ENCODE data around the gene IL12RB1. TPM values are rescaled to one million over a fixed set of nuclear protein-coding genes. Genes with fewer than 3 reads are reported as not detected.

Gene IL12RB1
- total and polyA plus RNA-seq, 2 donors (not counting 3 experiments of a cell fraction or from before 2014, with no cell fraction given), result not detected

DNA sequence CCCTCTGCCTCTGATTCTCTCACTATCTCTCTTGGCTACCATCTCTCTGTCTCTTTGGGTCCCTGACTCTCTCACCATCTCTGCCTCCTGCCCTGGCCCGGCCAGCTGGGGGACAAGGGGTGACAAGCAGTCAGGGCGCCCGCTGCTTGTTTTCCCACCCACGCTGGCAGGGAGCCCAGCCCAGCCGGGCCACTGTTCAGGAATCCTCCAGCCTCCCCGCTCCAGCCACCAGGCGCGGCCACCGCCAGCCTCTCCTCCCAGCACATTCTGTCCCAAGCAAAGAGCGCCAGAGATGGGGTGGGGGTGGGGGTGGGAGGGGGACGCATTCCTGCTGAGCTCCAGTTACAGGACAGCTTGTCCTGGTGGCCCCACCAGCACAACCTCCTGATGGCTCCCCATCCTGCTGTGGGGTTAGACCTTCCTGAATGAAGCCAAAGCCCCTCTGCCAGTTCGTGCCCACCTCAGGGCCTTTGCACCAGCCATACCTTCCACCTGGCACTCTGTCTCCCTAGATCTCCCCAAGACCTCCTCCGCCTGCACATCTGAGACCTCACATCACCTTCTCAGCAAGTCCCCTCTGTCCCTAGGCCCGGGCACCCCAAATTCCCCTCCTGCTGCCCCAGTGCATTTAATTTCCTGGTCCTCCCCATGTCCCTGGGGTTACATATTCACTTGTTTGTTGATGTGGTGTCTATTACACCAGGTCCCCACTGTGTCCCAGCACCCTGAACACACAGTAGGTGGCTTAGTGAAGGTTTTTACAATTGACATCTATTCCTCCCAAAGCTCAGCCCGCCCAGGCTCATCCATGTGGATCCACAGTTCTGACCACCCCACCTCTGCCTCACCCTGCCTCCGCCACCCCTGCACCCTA is 66.3 kb downstream of the IL12RB1 start:
- POLR2A ChIA-PET, result no interaction called here
- intact Hi-C loops (cut with micrococcal nuclease) (loop anchor here (1.0 to 5.0 kb wide), 2 partner anchors 13 to 37 kb away; no protein-coding TSS in a partner anchor), dilution Hi-C loops (cut with MboI; ENCODE audit: extremely low pct_ligation_motif_present, low sequenced_read_pairs) (no loop called here)
- Histone ChIP-seq H3K9me3 (replicated peaks; ENCODE audit: control insufficient read depth, insufficient read depth, low read length) (no peaks in the 10 kb centered on the region), H3K4me2 (ENCODE audit: insufficient read depth, low read length) (no peak overlapping the region), H4K20me1 (replicated peaks; ENCODE audit: control insufficient read depth, extremely low read depth, insufficient read depth, low read length) (no peaks in the 10 kb centered on the region), H3K9me1 (replicated peaks; ENCODE audit: control insufficient read depth, extremely low read depth, insufficient read depth, low read length) (no peaks in the 10 kb centered on the region), H3K79me2 (ENCODE audit: control insufficient read depth, insufficient read depth, low read length) (no peaks in the 10 kb centered on the region), H2AFZ (ENCODE audit: low read depth, low read length) (peak overlapping the region; percentile 80), H3K9ac (replicated peaks; ENCODE audit: extremely low read depth, insufficient read depth, low read length) (peak overlapping the region; percentile 25), H3K4me3 (replicated peaks in 1 of 3; ENCODE audit: insufficient read depth in 1 of 3, low read depth in 1 of 3, low read length in 3 of 3) (no peak overlapping the region), H3K27me3 (ENCODE audit: control insufficient read depth in 2 of 2, insufficient read depth in 2 of 2, low read length in 2 of 2) (no peaks in the 10 kb centered on the region), H3K4me1 (ENCODE audit: control insufficient read depth, extremely low read depth, insufficient read depth, low read length) (peaks cover 49% of the 10 kb centered on the region), H3K27ac (ENCODE audit: insufficient read depth, low read depth, low read length) (peak overlapping the region; percentile 92), H3K36me3 (ENCODE audit: control insufficient read depth in 2 of 2, extremely low read depth in 1 of 2, insufficient read depth in 2 of 2, low read length in 2 of 2) (no peaks in the 10 kb centered on the region)
- DNase-seq (ENCODE audit: low read depth, low spot score) (peak; percentile 82), FAIRE-seq (peak; percentile 89)
- BruUV-seq (replicated peaks), result no TSS peak
- CTCF ChIA-PET, result interaction anchor here (1.1 to 1.3 kb wide), 2 partner anchors 13 to 37 kb away, joined by 4 to 5 read pairs; no protein-coding TSS in a partner anchor
- no peak for TF ChIP-seq JUN (IDR thresholded peaks at IDR 0.05; ENCODE audit: borderline replicate concordance, insufficient read depth, insufficient read length, low read depth)
- TF ChIP-seq, protein P1, sequence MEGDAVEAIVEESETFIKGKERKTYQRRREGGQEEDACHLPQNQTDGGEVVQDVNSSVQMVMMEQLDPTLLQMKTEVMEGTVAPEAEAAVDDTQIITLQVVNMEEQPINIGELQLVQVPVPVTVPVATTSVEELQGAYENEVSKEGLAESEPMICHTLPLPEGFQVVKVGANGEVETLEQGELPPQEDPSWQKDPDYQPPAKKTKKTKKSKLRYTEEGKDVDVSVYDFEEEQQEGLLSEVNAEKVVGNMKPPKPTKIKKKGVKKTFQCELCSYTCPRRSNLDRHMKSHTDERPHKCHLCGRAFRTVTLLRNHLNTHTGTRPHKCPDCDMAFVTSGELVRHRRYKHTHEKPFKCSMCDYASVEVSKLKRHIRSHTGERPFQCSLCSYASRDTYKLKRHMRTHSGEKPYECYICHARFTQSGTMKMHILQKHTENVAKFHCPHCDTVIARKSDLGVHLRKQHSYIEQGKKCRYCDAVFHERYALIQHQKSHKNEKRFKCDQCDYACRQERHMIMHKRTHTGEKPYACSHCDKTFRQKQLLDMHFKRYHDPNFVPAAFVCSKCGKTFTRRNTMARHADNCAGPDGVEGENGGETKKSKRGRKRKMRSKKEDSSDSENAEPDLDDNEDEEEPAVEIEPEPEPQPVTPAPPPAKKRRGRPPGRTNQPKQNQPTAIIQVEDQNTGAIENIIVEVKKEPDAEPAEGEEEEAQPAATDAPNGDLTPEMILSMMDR (IDR thresholded peaks at IDR 0.05; ENCODE audit: extremely low read depth in 1 of 2, insufficient read depth in 1 of 2, low read depth in 1 of 2, low read length in 2 of 2), result peak in 1 of 2 donors; percentile 4

Data from endothelial cell of umbilical vein (primary cell).